Measurements from ENCODE around the gene FCMR.
"Not testable (repeated sequence)": the region's sequence is repeated elsewhere in the genome, so short reads cannot be mapped to it uniquely, and the experiment has no call there.

Gene FCMR

DNA sequence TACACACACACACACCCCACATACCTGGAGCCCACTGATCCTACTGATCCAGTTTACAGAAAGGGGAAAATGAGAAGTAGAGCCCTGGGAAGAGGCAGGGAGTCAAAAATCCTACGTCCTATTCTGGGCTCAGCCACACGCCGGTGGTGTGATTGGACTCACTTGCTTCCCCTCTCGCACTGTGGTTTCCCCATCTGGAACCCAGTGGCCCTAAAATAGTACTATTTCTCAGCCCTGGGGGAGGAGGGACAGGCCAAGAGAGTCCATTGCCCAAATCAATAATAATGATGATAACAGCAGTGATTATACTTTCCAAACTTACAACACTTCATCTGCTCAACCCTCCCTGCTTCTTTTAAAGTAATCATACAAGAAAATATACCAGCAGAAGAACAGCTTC, 27.5 kb upstream of the FCMR start:
- DNase-seq: no peak

DNA sequence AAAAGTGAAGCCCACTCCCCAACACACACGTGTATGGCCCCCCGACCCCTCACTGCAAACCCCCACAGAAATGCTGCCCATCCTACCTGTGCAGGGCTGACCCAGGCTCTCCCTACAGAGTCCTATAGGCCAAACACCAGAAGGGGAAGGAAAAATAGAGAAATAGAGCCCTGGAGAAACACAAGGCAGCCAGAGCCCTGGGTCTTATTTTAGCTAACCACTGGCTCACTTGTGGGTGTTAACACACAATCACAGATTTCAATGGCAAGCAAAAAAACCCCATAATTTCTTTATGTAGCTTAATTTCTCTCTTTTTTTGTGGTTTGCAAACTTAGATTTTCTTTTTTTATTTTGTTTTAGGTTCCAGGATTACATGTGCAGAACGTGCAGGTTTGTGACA, 25.5 kb upstream of the FCMR start:
- no peak for DNase-seq

DNA sequence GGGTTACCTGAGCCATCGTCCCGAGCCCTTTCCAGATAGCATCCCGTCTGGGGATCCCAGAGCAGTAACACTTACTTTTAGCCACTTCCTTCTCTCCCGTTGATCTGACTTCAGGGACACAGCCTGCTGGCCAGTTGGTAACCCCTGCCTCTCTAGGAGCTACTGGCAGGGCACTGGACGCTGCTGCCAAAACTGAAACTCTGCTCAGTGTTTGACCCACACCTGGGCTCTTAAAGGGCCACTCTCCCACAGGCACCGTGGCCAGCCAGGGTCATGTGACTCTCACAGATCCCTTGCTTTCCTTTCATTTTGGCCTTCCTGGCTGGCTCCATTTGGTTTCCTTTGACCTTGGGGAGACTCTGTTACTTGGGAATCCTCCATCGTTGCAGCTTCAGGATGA, 24.5 kb upstream of the FCMR start, which contains the start of gene PIGR:
TSS of gene PIGR (minus strand) at position 206 of the 400 bp plus-strand sequence. CDS start 5,935 bp downstream, outside the sequence.
- DNase-seq: no peak

DNA sequence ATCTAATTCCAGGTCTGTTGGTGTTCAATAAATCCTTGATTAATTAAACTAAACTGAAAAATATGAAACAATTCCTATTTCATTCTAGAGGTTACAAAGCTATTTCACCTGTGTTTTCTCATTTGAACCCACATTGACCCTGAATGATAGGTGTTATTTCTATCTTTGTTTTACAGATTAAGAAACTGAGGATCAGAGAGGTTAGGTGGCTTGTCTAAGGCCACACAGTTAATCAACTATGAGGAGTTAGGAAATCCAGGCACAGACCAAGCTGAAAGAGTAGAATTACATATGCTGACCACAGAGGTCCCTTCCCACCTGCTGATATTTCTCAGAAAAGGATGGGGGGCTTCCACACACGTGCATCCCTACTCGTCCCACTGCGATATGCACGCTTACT, 24.0 kb upstream of the FCMR start:
- no peak for DNase-seq

DNA sequence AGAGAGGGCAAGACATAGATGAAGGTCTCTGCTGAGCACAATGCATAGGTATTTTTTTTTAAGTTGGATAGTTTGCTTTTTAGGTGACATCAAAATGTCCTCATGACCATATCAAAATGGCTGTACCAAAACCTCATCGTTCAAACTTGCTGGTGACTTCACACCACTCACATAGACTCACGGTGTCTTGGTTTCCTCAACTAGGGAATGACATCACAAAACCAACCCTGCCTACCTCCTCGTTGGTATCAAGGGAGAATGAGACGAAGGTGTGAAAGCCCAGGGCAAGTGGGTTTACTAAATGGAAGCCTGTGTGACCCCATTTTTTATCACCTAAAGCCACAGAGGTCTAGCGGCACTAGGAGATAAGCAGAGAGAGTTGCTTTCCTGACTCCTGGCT, 23.0 kb upstream of the FCMR start:
- no peak for DNase-seq

DNA sequence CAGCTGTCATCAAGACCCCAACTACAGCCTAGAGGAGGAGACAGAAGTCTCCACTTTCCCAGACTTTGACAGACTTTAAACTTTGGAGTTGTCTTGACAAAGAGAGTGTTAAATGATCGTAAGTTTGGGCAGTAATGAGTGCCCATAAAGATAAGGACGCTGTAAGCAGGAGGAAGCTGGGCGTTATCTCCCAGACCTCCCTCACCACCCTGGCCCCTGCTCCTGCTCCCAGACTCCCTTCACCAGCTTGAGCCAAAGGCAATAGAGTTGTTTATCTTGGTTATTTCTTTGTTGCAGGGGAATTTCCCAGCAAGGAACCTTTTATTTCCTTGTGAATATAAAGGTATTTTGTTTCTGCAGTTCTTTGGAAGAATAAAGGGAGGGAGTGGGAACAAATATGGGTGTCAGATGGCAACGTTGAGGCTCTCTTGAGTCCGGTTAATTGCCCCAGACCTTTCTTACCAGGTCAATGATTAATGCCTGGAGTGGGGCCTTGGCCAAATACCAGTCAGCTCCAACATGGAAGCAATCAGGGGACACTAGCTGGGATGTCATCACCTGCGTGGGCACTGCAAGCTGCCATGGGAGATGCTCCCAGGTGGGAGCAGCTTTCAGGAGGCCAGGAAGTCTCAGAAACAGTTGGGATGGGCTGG, 20.2 kb upstream of the FCMR start:
- DNase-seq: no peak

DNA sequence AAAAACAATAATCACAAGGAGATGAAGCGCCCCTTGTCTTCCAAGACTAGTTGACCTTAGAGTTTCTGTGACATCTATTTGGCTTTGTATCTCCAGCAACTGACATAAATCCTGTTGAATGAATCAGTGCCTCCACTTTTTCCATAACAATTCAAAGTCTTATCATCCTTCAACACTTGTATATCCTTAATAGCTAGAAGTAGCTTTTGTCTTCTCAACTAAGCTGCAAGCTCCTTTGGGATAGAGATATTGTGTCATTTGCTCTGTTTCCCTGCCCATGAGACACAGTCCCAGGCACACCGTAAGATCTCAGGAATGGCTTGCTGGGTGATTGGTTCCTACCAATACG, 18.8 kb upstream of the FCMR start:
- no peak for DNase-seq

DNA sequence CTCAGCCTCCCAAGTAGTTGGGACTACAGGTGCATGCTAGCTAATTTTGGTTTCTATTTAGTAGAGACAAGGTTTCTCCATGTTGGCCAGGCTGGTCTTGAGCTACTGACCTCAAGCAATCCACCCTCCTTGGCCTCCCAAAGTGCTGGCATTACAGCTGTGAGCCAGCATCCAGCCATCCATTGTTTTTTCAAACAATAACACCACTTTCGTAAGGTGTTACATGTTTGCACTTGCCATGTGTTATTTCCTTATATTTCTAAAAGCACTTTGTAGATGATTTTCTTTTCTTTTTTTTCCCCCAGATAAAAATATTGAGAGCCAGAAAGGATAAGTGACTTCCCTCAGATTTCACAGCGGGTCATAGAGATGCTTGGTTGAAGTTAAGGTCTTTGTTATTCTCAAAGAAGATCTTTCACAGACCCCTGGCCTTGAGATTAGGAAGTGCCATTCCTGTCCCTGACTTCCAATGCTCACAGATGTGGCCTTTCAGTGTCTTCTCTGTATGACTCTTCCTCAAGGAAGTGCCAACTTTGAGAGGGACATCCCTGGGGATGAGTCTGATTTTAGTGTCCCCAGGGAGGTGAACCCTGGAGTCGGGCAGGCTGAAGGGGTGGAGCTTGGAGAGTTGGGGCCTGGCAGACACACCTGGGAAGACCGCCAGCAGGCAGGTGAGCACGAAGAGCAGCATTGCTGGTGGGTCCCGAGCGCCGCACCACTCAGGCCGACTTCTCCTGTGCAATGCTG, 18.3 kb upstream of the FCMR start:
- no peak for DNase-seq

DNA sequence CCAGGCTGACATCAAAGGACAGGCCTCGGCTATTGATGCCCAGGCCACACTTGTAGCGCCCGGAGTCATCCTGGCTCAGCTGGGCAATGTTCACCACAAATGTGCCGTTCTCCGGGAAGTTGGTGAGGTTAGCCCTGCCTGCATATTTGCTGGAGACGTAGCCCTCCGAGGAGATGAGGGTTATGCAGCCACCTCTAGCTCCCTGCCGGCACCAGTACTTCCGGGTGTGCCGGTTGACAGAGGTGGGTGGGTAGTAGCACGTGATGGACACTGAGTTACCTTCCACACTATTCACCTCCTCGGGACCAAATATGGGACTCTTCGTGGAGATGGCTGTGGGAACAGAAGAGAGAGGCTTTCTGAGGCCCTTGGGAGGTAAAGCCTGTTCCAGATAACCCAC, 17.4 kb upstream of the FCMR start:
- DNase-seq: no peak

DNA sequence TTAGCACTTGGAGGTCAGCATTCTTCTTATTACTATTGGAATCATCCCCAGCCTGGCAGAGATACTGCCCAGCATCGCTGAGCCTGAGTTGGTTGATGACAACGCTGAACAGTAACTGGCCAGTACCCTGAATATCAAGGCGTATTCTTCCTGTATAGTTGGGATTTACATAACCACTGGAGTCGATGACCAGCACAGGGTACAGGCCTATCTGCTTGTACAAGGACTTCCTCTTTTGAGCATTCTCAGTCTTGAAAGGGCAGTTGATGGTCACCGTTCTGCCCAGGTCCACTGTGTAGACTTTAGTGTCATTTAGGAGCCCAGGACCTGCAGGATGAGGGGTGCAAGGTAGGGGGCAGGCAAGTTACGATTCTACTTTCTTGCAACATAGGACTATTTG, 15.7 kb upstream of the FCMR start:
- no peak for DNase-seq

DNA sequence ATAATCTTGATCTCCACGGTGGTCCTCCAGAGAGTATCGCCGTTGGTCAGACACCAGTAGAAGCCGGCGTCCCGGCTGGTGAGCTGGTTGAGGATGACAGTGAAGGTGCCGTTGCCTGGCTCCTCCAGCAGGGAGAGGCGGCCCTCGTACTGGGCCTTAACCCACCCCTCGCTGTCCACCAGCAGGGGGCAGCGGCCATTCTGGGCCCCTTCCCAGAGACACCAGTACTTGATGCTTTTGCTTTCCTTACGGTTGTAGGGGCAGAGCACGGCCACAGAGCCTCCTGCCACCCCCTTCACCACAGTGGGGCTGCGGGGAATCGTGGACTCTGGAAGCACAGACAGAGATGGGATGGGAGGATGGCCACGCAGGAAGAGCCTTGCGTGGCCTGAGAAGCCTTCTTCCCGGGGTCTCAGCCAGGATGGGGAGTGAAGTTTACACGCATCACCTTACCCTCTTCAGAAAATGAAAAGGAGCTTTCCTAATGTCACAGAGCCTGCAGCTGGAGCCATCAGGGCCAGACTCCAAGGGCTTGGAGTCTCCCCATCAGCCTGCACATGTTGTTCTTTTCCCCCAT, 13.8 kb upstream of the FCMR start:
- no peak for DNase-seq

DNA sequence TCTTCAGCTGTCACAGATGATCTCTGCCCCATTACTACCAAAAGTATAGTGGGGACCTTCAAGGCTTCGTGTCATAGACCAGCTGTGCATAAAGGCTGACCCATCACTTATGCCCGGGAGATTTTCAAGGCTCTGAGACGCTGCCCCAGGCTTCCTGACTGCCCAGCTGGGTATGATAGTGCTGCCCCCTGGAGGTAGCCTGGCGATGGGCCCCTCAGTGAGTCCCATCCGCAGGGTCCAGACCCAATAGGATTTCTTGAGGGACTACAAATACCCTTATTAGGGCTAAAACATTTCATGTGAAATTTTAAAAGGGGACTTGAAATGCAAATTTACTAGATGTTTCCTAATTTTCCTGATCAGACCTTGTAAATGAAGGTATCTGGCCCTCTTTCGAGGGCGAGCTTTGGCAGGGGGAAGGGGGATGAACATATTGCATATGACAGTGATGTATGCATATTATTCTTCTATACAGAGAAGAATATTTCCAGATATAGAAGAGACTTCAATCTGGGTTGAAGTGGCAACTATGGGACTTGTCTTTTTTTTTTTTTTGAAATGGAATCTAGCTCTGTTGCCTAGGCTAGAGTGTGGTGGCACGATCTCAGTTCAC, 11.7 kb upstream of the FCMR start:
- no peak for DNase-seq

DNA sequence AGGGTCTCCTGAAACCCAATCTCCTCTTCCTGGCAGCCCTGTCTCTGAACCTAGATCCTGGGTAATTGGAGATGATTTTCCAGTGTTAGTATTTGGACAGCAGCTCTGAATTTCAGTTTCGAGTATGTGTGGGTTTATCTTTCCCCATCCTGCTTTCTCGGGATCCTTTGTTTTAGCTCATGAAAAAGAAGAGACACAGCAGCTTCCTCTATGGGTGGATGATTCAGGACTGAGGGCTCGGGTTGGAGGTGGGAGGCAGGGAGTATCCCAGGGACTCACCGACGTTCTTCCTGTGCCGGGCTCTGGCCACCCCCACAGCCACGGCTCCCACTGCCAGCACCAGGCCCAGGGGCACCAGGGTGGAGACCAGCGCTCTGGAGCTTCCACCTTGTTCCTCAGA, 10.4 kb upstream of the FCMR start:
- DNase-seq: no peak

DNA sequence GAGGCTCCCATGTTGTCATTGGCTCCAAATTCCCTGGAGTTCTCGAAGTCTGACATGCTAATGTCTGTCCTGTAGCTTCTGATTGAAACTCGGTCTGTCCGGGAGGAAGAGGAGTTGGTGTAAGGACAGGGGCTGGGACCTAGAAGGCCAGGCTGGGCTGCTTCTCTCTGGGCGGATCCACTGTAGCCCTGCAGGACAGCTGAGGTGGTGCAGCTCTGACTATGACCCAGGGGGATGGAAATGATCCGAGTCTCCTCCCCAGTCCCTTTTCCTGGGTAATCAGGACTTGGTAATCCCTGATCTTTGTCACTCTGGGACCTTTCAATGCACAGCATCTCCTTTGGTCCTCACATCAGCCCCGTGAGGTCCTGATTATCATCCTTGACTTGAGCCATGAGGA, 10.0 kb upstream of the FCMR start:
- no peak for DNase-seq

DNA sequence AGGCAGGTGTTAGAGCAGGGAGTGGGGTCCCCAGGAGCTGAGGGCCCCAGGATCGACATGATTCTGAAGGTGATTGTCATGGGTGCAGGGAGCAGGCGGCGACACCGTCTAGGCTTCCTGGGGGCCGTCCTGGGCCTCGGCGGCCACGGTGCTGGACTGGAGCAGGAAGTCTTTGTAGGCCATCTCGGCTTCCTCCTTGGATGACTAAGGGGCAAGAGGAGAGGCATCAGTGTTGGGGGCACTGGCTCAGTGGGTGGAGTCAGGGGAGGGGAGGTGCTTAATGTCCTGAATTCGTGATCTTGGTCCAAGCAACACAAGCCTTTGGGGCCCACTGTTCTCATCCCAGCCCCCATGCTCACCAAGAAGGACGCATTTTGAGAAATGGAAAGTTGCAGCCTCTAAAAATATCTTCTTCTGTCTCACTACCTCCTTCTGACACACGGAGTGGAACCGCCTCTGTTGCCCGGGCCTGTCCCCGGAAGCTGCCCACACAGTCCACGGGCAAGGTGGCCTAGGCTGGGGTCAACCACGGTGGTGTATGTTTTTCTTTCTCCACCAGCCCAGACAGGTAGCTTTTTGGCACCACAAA, 8.6 kb upstream of the FCMR start:
- DNase-seq: no peak

DNA sequence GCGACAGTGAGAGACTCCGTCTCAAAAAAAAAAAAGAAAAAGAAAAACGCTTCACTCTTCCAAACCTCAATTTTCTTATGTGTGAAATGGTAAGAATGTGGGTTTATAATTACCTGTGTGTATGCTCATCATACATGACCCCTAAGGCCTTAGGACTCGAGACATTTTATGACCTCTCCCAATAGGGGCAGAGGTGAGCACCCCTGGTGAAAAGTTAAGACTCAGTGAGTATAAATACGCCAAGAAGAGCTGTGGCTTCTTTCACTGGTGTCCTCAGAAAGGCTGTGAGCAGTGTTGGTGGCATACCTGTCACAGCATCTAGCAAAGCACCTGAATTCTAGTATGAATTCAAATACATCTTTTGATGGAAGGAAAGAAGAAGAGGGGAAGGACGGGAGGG, 7.8 kb upstream of the FCMR start:
- DNase-seq: no peak

DNA sequence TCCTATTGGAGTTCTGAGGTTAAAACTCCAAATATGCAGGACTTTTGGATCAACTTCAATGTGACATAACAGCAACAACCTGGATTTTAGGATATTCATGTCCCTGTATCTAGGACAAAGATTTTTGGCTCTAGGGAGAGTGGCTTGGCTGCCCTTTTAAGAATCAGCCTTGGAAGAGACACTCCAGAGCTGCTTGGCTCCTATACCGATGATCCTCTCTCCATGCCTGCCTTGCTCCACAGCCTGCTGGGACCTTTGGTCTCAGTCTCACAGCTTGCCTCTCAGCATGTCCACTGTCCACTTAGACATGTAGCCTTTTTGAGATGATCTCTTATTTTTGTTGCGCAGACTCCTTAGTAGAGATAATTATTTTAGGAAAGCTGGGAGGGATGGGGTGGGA, 4.5 kb upstream of the FCMR start:
- DNase-seq: no peak

DNA sequence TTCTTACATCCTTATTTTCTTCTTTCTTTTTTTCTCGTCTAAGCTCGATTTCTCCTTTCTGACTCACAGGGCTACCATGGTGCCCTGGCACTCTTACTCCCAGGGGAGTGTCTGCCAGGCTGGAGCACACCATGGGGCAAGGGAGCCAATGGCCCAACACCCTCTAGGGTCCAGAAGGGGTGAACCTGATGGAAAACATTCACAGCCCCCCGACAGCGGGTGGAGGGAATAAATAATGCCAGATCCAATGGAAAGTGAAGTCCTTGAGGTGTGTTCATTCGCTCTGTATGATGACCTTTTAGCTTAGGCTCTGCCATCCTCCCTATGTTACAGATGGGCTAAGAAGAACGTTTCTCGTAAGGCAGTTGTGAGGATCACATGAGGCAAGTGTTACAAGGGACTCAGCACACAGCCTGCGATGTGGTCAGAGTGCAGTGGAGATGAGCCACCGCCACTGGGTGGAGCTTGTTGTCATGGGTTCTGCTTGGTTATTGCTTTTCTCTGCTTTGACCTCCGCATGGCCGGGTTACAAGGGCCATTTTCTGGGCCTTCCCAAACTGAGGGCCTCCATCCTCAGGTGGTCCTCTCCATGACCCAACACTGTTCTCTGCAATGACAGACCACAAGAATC, 3.5 kb upstream of the FCMR start:
- DNase-seq: no peak

DNA sequence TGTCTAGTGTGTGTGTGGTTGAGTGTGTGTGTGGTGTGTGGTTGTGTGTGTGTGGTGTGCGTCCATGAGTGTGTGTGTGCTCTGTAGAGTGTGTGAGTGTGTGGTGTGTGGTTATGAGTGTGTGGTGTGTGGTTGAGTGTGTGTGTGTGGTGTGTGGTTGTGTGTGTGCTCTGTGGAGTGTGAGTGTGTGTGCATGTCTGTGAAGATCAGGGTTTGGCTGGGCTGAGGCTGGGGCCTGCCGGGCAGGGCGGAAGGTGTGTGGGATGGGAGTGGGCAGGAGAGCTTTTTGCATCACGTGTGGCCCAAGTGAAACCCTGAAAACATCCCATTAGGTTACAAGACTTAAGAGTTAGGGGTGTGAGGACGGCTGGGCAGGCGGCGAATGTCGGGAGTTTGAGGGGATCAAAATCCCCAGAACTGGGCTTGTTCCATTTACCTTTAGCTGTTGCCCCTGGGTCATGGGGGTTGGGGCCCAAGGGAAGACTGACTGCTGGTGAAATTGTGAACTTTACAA, 2.9 kb upstream of the FCMR start:
- DNase-seq: no peak

DNA sequence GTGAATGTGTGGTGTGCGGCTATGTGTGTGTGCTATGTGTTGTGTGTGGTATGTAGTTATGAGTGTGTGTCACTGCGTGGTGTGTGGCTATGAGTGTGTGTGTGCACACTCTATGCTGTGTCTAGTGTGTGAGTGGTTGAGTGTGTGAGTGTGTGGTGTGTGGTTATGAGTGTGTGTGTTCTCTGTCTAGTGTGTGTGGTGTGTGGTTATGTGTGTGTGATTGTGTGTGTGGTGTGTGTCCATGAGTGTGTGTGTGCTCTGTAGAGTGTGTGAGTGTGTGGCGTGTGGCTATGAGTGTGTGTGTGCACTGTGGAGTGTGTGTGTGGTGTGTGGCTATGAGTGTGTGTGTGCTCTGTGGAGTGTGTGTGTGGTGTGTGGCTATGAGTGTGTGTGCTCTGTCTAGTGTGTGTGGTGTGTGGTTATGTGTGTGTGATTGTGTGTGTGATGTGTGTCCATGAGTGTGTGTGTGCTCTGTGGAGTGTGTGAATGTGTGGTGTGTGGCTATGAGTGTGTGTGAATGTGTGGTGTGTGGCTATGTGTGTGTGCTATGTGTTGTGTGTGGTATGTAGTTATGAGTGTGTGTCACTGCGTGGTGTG, 2.3 kb upstream of the FCMR start:
- not testable (repeated sequence) for DNase-seq

DNA sequence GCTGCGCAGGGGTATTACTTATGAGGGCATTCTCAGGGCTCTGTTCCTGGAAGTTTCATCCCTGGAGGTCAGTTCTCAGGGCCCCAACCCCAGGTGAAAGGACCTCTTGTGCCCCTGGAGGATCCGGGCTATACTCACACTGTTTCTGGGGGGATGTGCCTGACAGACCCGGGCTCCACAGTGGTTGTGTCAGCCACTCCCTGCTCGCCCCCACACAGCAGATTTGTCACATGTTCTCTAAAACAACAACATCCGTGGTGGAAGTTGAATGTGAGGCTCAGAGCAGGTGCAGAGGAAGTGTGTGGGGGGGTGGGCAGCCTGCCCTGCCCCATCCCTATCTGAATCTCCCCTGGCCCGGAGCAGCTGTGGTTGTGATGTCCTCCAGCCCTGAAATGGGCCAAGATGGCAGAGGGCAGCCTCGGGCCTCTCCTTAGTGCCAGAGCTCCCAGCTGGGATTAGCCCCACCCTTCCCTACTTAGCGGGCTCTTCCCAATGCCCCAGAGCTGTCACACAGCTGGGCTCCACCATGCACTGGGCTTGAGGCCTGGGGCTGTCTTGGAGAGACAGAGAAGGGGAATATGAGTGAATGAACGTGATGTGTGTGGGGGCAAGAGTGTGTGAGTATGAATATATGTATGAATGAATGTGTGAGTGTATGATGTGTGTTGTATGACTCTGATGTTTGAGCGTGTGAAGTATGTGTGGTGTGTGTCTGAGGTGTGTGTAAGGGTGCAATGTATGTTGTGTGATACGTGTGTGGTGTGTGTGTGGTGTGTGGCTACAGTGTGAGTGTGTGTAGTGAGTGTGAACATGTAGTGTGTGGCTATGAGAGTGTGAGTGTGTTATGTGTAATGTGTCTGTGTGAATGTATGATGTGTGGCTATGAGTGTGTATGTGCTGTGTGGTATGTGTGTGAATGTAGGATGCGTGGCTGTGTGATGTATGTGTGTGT, 1.5 kb upstream of the FCMR start:
- no peak for DNase-seq
